NCI-H2107 treated with DMSO at 0.1 percent for 48 hours (cell line): ENCODE data around the gene CRIP2.

Experiments
- DNase-seq: peaks from one replicate; lab custom pipeline; 2025; ENCODE audit not compliant: unreplicated experiment; lab: John Stamatoyannopoulos, UW

Gene CRIP2

GRCh38 chr14:105461903-105462302 lies 12.7 kb upstream of the CRIP2 start:
- DNase-seq: no peak

- DNase-seq: no peak
These were observed 10.1 kb upstream of the CRIP2 start for GRCh38 chr14:105464501-105464900.

GRCh38 chr14:105465209-105466031 lies 9.2 kb upstream of the CRIP2 start:
- DNase-seq: peak; percentile 40

GRCh38 chr14:105466531-105467248 lies 7.9 kb upstream of the CRIP2 start:
- DNase-seq: no peak

GRCh38 chr14:105467249-105467941 lies 7.2 kb upstream of the CRIP2 start:
- DNase-seq: no peak

GRCh38 chr14:105467942-105468471 lies 6.6 kb upstream of the CRIP2 start:
- DNase-seq: no peak

GRCh38 chr14:105468621-105469241 lies 5.9 kb upstream of the CRIP2 start:
- no peak for DNase-seq

- DNase-seq: no peak
These were observed 4.9 kb upstream of the CRIP2 start for GRCh38 chr14:105469456-105470349.

GRCh38 chr14:105470350-105471296 lies 4.0 kb upstream of the CRIP2 start:
- peak; percentile 64 for DNase-seq

- DNase-seq: no peak
These were observed 3.3 kb upstream of the CRIP2 start for GRCh38 chr14:105471297-105471821.

GRCh38 chr14:105471823-105472485 lies 2.7 kb upstream of the CRIP2 start:
- no peak for DNase-seq

GRCh38 chr14:105472486-105472991 lies 2.1 kb upstream of the CRIP2 start:
- DNase-seq: no peak

GRCh38 chr14:105473033-105473676 lies 1.5 kb upstream of the CRIP2 start:
- no peak for DNase-seq

- DNase-seq: peak; percentile 69
These were observed 741 bp upstream of the CRIP2 start for GRCh38 chr14:105473677-105474482.

- DNase-seq: no peak
These were observed 862 bp downstream of the CRIP2 start for GRCh38 chr14:105475269-105476096.
